ENCODE results near the gene CUBN. TPM values are rescaled to one million over a fixed set of nuclear protein-coding genes. Genes with fewer than 3 reads are reported as not detected.

CUBN gene
- total and polyA plus RNA-seq, 9 of the 15 experiments (the other 6 are each of a cell fraction or from before 2014, with no cell fraction given), result 0.04 to 0.33 (median 0.09) TPM

GRCh38 chr10:17049195-17049594 lies 80.4 kb downstream of the CUBN start (continued):
- TF ChIP-seq ARID3B (CRISPR knock-in tag; IDR thresholded peaks at IDR 0.05; ENCODE audit: borderline replicate concordance) (no peak), NR3C1 (CRISPR knock-in tag; IDR thresholded peaks at IDR 0.05) (no peak), EZH2 (IDR thresholded peaks at IDR 0.05; ENCODE audit: borderline replicate concordance, low read depth, low read length) (no peak), XRCC4 (IDR thresholded peaks at IDR 0.05; ENCODE audit: extremely low read depth, insufficient read depth, insufficient read length) (no peak), ZNF408 (CRISPR knock-in tag; IDR thresholded peaks at IDR 0.05; ENCODE audit: low read depth) (no peak), MCM7 (IDR thresholded peaks at IDR 0.05) (no peak), ZNF212 (CRISPR knock-in tag; IDR thresholded peaks at IDR 0.05) (no peak), FUS (optimal IDR thresholded peaks at IDR 0.05; ENCODE audit: low read depth, low read length) (no peak), HNRNPLL (IDR thresholded peaks at IDR 0.05; ENCODE audit: low read depth, low read length, poor library complexity, severe bottlenecking) (no peak), ETV5 (CRISPR knock-in tag; IDR thresholded peaks at IDR 0.05; ENCODE audit: low read depth) (no peak), ZNF830 (CRISPR knock-in tag; IDR thresholded peaks at IDR 0.05) (no peak), PHF21A (IDR thresholded peaks at IDR 0.05; ENCODE audit: borderline replicate concordance, low read depth) (no peak), IRF2 (CRISPR knock-in tag; IDR thresholded peaks at IDR 0.05) (no peak), CTBP1 (IDR thresholded peaks at IDR 0.05; ENCODE audit: borderline replicate concordance) (no peak), BRD4 (IDR thresholded peaks at IDR 0.05) (no peak), GABPB1 (CRISPR knock-in tag; IDR thresholded peaks at IDR 0.05) (no peak), ZNF197 (CRISPR knock-in tag; IDR thresholded peaks at IDR 0.05; ENCODE audit: low read depth) (no peak), EGR1 (conservative IDR thresholded peaks at IDR 0.05) (no peak), THRA (IDR thresholded peaks at IDR 0.05) (no peak), ZFP1 (CRISPR knock-in tag; IDR thresholded peaks at IDR 0.05) (no peak), DDX20 (tag; IDR thresholded peaks at IDR 0.05; ENCODE audit: low read depth) (no peak), CLOCK (CRISPR knock-in tag; IDR thresholded peaks at IDR 0.05; ENCODE audit: borderline replicate concordance) (no peak), BRF2 (IDR thresholded peaks at IDR 0.05; ENCODE audit: borderline replicate concordance, insufficient read depth, insufficient read length) (no peak)

Measured in K562 (cell line).